Effector memory CD8-positive, alpha-beta T cell (primary cell): Measurements from ENCODE around the gene MBTD1.
A peak's percentile ranks its signal among the peaks of the same experiment; 100 is the strongest.

ENCODE experiments used
- ATAC-seq: fragments of 150-1000 bp; cut with Tn5 transposase; replicated peaks from 2 replicates; pipeline ENCODE4 v1.10.0; 2021; ENCODE audit warnings: mild to moderate bottlenecking, moderate library complexity
- DNase-seq, 3 experiments: peaks; one replicate each; pipeline ENCODE4 v3.0.0; 2021
- H3K27ac Mint-ChIP-seq, 2 donors: one replicate each; pipeline ENCODE4 v1.8.0; 2022; ENCODE audit warnings: mild to moderate bottlenecking in 2 of 2, mixed read lengths in 2 of 2, moderate library complexity in 2 of 2
- H3K27me3 Mint-ChIP-seq, 2 donors: one replicate each; pipeline ENCODE4 v1.8.0; 2022; ENCODE audit warnings: mixed read lengths in 2 of 2
- H3K36me3 Mint-ChIP-seq: one replicate; pipeline ENCODE4 v1.8.0; 2022; ENCODE audit warnings: mild to moderate bottlenecking, moderate library complexity, mixed read lengths; ENCODE audit not compliant: insufficient read depth
- H3K4me1 Mint-ChIP-seq, 2 donors: one replicate each; pipeline ENCODE4 v1.8.0; 2022; ENCODE audit warnings: low read depth in 2 of 2, mixed read lengths in 2 of 2
- H3K4me3 Mint-ChIP-seq, 2 donors: one replicate each; pipeline ENCODE4 v1.8.0; 2022; ENCODE audit warnings: mild to moderate bottlenecking in 2 of 2, mixed read lengths in 2 of 2, moderate library complexity in 2 of 2
- H3K9me3 Mint-ChIP-seq, 2 donors: one replicate each; pipeline ENCODE4 v1.8.0; 2022; ENCODE audit warnings: mixed read lengths in 2 of 2

MBTD1 gene

DNA sequence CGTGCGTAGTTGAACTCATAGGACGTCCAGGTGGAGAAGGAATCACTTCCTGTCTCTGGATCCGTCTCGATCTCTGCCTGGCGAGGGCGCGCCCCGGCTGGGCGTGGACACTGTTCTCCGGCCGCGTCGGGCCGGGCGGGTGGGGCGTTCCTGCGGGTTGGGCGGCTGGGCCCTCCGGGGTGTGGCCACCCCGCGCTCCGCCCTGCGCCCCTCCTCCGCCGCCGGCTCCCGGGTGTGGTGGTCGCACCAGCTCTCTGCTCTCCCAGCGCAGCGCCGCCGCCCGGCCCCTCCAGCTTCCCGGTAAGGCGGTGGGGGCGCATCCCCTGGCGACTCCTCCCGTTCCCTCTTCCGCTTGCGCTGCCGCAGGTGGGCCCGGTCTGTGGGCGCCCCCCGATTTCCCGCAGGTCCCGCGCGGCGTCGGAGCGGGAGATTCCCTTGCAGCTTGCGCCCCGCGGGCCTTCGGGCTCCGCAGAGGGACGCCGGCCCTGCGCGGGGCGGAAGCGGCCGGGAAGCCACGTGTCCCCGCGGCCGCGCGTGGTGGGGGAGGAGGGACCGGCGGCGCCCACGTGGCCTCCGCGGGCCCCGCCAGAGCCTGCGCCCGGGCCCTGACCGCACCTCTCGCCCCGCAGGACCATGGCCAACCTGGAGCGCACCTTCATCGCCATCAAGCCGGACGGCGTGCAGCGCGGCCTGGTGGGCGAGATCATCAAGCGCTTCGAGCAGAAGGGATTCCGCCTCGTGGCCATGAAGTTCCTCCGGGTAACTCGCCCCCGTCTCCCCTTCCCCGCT, 93.5 kb downstream of the MBTD1 start, which contains the start of gene NME2:
NME2 (plus strand) TSS at position 214 of the 789 bp plus-strand sequence; CDS start at position 634, 420 bp downstream.
- DNase-seq = peak; percentile 46 to 54 (median 48)
- Mint-ChIP-seq H3K9me3 (no peaks in the 10 kb centered on the region), H3K27ac (peak within 1 kb of the TSS; percentile 88 to 91), H3K4me3 (peak within 1 kb of the TSS; percentile 84 to 86), H3K36me3 (peaks cover 55% of the 10 kb centered on the region), H3K4me1 (peaks cover 13 to 16% of the 10 kb centered on the region in 2 donors), H3K27me3 (no peaks in the 10 kb centered on the region)
- ATAC-seq = peak; percentile 85

DNA sequence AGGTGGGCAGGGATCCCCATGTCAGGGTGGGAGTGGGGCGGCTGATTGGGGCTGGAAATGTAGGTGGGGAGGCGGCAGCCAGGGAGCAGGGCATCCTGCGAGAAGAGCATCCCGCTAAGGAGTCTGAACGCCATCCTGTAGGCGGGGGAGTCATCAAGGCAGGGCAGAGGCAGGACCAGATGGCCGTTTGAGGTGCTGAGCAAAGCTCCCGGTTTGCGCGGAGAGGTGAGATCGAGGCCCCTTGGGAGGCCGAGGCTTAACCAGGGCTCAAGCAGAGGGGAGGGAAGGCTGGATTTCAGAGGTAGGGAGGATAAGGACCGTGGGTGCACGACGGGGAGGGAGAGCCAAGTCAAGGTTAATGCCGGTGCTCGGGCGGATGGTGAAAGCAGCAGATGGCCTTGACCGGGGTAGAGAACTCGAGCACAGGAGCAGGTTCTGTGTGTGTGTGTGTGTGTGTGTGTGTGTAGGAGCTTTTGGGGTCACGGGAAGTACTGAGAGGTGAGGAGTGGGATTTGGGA, 94.1 kb downstream of the MBTD1 start:
- Mint-ChIP-seq H3K36me3 (peaks cover 53% of the 10 kb centered on the region), H3K4me3 (peak overlapping the region; percentile 84 to 86), H3K9me3 (no peaks in the 10 kb centered on the region), H3K27ac (peak overlapping the region; percentile 88 to 91), H3K27me3 (no peaks in the 10 kb centered on the region), H3K4me1 (peaks cover 13 to 16% of the 10 kb centered on the region in 2 donors)
- DNase-seq = peak in 1 of 3 experiments; percentile 43
- ATAC-seq = peak; percentile 18

DNA sequence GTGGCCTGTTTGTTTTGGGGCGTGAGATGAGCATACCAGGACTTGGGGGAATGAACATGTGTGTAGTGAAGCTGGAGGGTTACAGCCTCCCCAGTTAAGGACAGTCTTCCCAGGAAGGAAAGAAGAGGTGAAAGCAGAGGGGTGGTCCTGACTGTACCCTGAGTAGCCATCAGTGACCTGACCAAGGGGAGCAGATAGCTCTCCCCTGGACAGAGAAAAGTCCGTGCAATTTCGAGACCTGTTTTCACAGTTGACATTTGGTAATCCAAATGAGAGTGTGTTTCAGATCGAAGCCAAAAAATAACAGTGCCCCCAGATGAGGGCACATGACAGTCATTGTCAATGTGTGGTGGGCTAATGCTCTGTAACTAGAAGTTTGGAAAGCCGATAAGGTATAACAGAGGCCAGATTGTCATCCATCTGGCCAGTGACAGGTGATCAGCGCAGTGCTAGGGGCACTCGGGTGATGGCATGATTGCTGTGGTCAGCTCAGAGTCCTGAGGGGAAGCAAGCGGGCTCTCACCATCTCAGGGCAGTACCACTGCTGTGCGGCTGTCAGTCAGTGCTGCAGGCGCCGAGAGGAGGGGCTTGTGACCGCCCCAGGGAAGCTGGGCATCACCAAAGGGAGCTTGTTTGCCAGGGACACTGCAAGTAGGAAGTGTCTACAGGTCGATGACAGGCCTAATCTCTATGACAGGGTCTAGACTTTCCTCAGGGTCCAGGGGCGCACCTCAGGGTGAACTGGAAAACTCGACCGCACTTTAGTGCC, 94.8 kb downstream of the MBTD1 start:
- no peaks in the 10 kb centered on the region for H3K9me3 Mint-ChIP-seq
- peaks cover 13 to 16% of the 10 kb centered on the region in 2 donors for H3K4me1 Mint-ChIP-seq
- ATAC-seq (no peak), DNase-seq (no peak)
- H3K27ac Mint-ChIP-seq = peak overlapping the region; percentile 88 to 91
- H3K36me3 Mint-ChIP-seq = peaks cover 54% of the 10 kb centered on the region
- H3K27me3 Mint-ChIP-seq = no peaks in the 10 kb centered on the region
- peak overlapping the region; percentile 84 to 86 for H3K4me3 Mint-ChIP-seq

DNA sequence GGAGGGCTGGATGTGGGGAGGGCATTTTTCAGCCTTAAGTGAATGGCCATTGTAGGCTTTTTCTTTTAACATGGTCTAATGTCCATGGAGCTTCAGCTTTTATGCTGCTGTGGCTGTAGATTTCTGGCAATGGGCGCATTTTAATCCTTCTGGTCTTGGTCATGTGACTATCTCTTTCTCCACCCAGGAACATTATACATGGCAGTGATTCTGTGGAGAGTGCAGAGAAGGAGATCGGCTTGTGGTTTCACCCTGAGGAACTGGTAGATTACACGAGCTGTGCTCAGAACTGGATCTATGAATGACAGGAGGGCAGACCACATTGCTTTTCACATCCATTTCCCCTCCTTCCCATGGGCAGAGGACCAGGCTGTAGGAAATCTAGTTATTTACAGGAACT, 98.3 kb downstream of the MBTD1 start:
- Mint-ChIP-seq H3K4me1 (peaks cover 7 to 10% of the 10 kb centered on the region in 2 donors), H3K9me3 (no peaks in the 10 kb centered on the region), H3K27me3 (no peaks in the 10 kb centered on the region), H3K4me3 (no peak overlapping the region), H3K27ac (no peak overlapping the region), H3K36me3 (peaks cover 29% of the 10 kb centered on the region)
- no peak for ATAC-seq
- no peak for DNase-seq

DNA sequence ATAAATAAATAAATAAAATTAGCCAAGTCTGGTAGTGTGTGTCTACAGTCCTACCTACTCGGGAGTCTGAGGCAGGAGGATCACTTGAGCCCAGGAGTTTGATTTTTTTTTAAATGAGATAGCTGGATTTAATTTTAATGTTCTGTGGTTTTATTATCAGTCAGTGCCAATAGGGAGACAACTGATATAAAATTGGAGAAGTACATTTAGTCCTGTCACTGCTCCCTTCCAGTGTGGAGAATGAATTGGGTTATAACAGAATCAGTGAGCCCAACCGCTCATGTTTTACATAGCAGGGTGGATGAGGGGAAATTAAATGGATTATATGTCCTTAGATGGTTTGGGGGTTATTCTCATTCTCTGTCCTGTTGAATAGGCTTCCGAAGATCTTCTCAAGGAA, 100.2 kb downstream of the MBTD1 start:
- Mint-ChIP-seq H3K27ac (no peak overlapping the region), H3K9me3 (no peaks in the 10 kb centered on the region), H3K4me1 (no peaks in the 10 kb centered on the region), H3K27me3 (no peaks in the 10 kb centered on the region), H3K36me3 (peaks cover 19% of the 10 kb centered on the region), H3K4me3 (no peak overlapping the region)
- ATAC-seq (no peak), DNase-seq (no peak)

DNA sequence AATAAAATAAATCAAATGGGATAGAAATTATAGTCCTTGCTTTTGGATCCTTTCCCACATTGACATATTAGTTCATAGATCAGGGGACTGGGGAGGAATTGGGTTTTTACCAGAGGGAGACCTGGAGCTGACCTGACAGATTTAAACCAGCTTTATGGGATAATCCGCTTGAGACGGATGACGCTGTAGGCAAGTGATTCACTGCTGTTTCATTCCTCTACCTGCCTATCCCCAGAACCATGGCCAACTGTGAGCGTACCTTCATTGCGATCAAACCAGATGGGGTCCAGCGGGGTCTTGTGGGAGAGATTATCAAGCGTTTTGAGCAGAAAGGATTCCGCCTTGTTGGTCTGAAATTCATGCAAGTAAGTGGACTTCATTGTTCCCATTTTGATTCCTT, 104.4 kb downstream of the MBTD1 start:
- H3K27ac Mint-ChIP-seq = no peak overlapping the region
- peaks cover 3% of the 10 kb centered on the region for H3K36me3 Mint-ChIP-seq
- H3K9me3 Mint-ChIP-seq = no peaks in the 10 kb centered on the region
- no peaks in the 10 kb centered on the region for H3K4me1 Mint-ChIP-seq
- no peak overlapping the region for H3K4me3 Mint-ChIP-seq
- ATAC-seq = no peak
- no peaks in the 10 kb centered on the region for H3K27me3 Mint-ChIP-seq
- no peak for DNase-seq

DNA sequence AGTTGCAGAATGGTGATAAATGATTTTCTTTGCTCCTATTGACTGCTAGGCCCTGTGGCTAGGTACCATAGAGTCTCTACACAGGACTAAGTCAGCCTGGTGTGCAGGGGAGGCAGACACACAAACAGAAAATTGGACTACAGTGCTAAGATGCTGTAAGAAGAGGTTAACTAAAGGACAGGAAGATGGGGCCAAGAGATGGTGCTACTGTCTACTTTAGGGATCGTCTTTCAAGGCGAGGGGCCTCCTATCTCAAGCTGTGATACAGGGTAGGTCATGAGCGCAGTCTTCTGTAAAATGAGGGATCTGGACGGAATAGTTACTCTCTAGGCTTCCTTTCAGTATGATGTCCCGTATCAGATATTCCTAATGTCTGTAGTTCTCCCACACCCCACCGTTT, 105.7 kb downstream of the MBTD1 start:
- Mint-ChIP-seq H3K4me1 (no peaks in the 10 kb centered on the region), H3K27ac (no peak overlapping the region), H3K27me3 (no peaks in the 10 kb centered on the region), H3K9me3 (no peaks in the 10 kb centered on the region), H3K36me3 (no peaks in the 10 kb centered on the region), H3K4me3 (no peak overlapping the region)
- ATAC-seq = no peak
- no peak for DNase-seq

DNA sequence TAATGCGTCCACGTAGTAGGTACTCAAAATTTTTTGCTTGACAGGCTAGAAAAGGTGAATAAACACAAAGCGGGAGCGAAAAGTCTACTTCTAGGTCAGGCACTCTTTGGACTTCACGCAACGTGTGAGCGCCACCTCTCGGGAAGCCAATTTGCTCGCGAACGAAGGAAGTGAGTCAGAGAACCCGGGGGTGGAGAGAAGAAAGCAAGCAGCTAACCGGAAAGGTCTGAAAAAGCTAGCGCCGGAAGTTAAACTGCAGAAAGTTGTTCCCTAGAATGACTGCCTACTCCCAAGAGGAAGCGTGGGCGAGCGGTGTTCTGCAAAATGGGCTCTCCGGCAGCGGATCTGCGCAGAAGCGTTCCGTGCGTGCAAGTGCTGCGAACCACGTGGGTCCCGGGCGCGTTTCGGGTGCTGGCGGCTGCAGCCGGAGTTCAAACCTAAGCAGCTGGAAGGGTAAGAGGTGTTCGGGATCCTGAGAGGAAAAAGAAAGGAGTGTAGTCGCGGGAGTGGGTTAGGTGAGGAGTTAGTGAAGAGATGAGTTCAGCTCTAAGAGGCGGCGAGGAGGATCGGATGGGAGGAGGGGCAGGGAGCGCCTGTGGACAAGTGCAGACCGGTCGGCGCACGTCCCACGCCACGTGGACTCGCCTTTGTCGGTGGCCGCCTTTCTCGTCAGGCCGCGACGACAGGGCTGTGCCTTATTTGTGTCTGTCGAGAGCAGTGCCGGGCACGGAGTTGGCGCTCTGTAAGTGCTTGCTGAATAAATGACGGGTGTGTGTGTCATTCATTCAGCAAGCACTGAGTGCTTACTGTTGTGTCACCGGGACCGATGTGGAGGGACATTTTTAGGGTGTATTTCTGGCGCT, 106.4 kb downstream of the MBTD1 start, which contains the start of gene NME1:
NME1 (plus strand) TSS at position 350 of the 863 bp plus-strand sequence. CDS start 2,096 bp downstream, outside the sequence.
- ATAC-seq (peak; percentile 97), DNase-seq (peak; percentile 96 to 99 (median 97))
- Mint-ChIP-seq H3K36me3 (no peaks in the 10 kb centered on the region), H3K27ac (no peak within 1 kb of the TSS), H3K9me3 (no peaks in the 10 kb centered on the region), H3K27me3 (no peaks in the 10 kb centered on the region), H3K4me1 (no peaks in the 10 kb centered on the region), H3K4me3 (no peak within 1 kb of the TSS)

DNA sequence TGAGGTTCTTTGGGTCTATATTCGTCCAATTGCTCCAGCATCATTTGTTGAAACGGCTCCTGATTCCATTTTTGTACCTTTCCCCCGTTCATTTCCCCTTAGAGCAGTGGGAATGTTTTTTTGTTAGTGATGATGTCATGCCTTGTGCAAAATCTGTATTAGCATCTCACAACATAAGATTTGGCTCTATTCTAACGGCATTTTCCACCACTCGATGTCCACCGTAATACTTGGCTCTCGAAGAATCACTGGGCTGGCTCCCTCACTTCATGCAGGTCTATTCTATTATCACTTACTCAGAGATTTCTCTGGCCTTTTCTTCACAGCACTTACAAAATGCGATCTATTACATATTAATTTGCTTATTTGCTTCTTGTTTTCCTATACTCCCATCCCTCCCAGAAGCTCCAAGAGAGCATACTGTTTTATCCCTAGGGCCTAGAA, 107.1 kb downstream of the MBTD1 start:
- Mint-ChIP-seq H3K4me3 (no peak overlapping the region), H3K4me1 (no peaks in the 10 kb centered on the region), H3K9me3 (no peaks in the 10 kb centered on the region), H3K27me3 (no peaks in the 10 kb centered on the region), H3K27ac (no peak overlapping the region), H3K36me3 (no peaks in the 10 kb centered on the region)
- no peak for ATAC-seq
- DNase-seq = no peak

DNA sequence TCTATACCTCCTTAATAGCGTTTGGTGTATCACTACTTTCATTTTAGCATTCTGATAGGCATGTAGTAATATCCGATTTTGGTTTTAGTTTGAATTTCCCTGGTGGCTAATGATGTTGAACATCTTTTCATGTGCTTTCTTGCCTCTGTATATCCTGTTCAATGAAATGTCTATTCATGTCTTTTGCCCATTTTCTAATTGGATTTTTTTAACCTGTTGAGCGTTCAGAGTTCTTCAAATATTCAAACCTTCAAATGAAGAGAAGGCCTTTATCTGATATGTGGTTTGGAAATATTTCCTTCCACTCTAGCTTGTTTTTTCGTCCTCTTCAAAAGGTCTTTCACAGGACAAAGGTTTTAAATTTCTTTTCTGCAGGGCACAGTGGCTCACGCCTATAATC, 108.9 kb downstream of the MBTD1 start:
- Mint-ChIP-seq H3K4me1 (no peaks in the 10 kb centered on the region), H3K9me3 (no peaks in the 10 kb centered on the region), H3K27ac (no peak overlapping the region), H3K27me3 (no peaks in the 10 kb centered on the region), H3K4me3 (no peak overlapping the region), H3K36me3 (no peaks in the 10 kb centered on the region)
- DNase-seq (no peak), ATAC-seq (no peak)

DNA sequence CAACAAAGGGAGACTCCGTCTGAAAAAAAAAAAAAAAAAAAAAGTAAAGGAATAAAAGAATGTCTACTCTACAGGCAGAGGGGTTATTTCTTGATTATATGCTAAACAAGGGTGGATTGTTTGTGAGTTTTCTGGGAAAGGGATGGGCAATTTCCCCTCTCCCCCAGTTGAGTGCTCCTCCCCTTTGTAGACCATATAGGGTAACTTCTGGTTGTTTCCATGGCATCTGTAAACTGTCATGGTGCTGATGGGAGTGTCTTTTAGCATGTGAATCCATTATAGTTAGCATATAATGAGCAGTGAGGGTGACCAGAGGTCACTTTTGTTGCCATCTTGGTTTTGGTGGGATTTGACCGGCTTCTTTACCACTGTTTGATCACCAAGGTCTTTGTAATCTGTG, 110.7 kb downstream of the MBTD1 start:
- DNase-seq (no peak), ATAC-seq (no peak)
- H3K27ac Mint-ChIP-seq = no peak overlapping the region
- H3K4me3 Mint-ChIP-seq = no peak overlapping the region
- H3K4me1 Mint-ChIP-seq = no peaks in the 10 kb centered on the region
- no peaks in the 10 kb centered on the region for H3K36me3 Mint-ChIP-seq
- H3K9me3 Mint-ChIP-seq = no peaks in the 10 kb centered on the region
- H3K27me3 Mint-ChIP-seq = no peaks in the 10 kb centered on the region

DNA sequence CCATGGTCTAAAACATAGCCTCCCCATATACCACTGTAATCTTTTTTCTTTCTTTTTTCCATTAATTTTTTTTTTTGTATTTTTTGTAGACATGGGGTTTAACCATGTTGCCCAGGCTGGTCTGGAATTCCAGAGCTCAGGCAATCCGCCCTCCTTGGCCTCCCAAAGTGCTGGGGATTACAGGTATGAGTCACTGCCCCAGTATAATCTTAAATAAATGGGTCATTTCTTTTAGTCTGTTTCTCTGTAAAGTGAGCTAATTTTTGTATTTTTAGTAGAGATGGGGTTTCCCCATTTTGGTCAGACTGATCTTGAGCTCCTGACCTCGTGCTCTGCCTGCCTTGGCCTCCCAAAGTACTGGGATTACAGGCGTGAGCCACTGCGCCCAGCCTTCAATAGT, 112.2 kb downstream of the MBTD1 start:
- no peak for ATAC-seq
- Mint-ChIP-seq H3K36me3 (no peaks in the 10 kb centered on the region), H3K9me3 (no peaks in the 10 kb centered on the region), H3K27ac (no peak overlapping the region), H3K4me3 (no peak overlapping the region), H3K27me3 (no peaks in the 10 kb centered on the region), H3K4me1 (no peaks in the 10 kb centered on the region)
- DNase-seq = no peak
